GM12878 (cell line): ENCODE data around the gene KLRF1. TPM values are rescaled to one million over a fixed set of nuclear protein-coding genes. Genes with fewer than 3 reads are reported as not detected.

Source experiments
- ATAC-seq: fragments of 200-7000 bp; cut with Tn5 transposase; 3 replicates; pipeline ENCODE4 v1.9.1; 2020; ENCODE audit warnings: mild to moderate bottlenecking, moderate library complexity
- BruUV-seq: library from RNA; stranded (reverse); fragments of 400-500 nt; replicated peaks from 2 replicates; lab custom pipeline; 2021; lab: Mats Ljungman, UMichigan
- CTCF ChIA-PET: fragments of 300-600 bp; sonication (Branson Sonifier 250); formaldehyde crosslinking; extraction: SDS; loops from one replicate; lab custom pipeline; 2021; ENCODE audit warnings: inconsistent platforms; lab: Yijun Ruan, JAX
- POLR2A ChIA-PET: fragments of 350-600 bp; formaldehyde crosslinking; extraction: SDS; loops from one replicate; lab custom pipeline; 2021; ENCODE audit warnings: inconsistent platforms; lab: Charles Lee
- RAD21 ChIA-PET: fragments of 300-600 bp; sonication (Branson Sonifier 250); formaldehyde crosslinking; loops from one replicate; lab custom pipeline; 2023; ENCODE audit warnings: antibody characterized with exemption; ENCODE audit not compliant: unreplicated experiment; lab: Charles Lee
- SMC1A ChIA-PET: fragments of 300-600 bp; sonication (Branson Sonifier 250); formaldehyde crosslinking; loops from one replicate; lab custom pipeline; 2023; ENCODE audit not compliant: unreplicated experiment, uncharacterized antibody; lab: Charles Lee
- DNase-seq: peaks from one replicate; pipeline ENCODE4 v3.0.0-alpha.2; 2011; ENCODE audit warnings: low read depth, low spot score
- FAIRE-seq: peaks from 3 replicates; lab custom pipeline; 2011; peaks lifted over from hg19 to GRCh38; lab: Jason Lieb, UNC
- H2AFZ ChIP-seq: 2 replicates; pipeline ENCODE4 v1.6.0; 2011; ENCODE audit warnings: low read depth, low read length, control low read depth; ENCODE audit not compliant: control insufficient read depth
- H3K27ac ChIP-seq: 2 replicates; pipeline ENCODE4 v1.5.1; 2011; ENCODE audit warnings: control low read depth; ENCODE audit not compliant: control insufficient read depth, insufficient read depth
- H3K27me3 ChIP-seq, 2 experiments: replicated peaks in 1 of 2; 2 replicates each; pipeline versions ENCODE4 v1.6.0 to v1.6.1; 2011; ENCODE audit warnings: low read length in 1 of 2; ENCODE audit not compliant: control insufficient read depth in 2 of 2, insufficient read depth in 2 of 2
- H3K36me3 ChIP-seq, 2 experiments: 2 replicates each; pipeline ENCODE4 v1.5.1; 2011; ENCODE audit warnings: low read length in 1 of 2; ENCODE audit not compliant: control insufficient read depth in 2 of 2, insufficient read depth in 2 of 2
- H3K4me1 ChIP-seq: 2 replicates; pipeline ENCODE4 v1.6.1; 2011; ENCODE audit warnings: mild to moderate bottlenecking, low read length, moderate library complexity, mixed read lengths; ENCODE audit not compliant: control insufficient read depth, insufficient read depth
- H3K4me2 ChIP-seq: 2 replicates; pipeline ENCODE4 v1.6.0; 2011; ENCODE audit warnings: control low read depth; ENCODE audit not compliant: control insufficient read depth, insufficient read depth
- H3K4me3 ChIP-seq: fragments of 200-600 bp; sonication (generic); 2 replicates; pipeline ENCODE4 v1.5.1; 2016
- H3K79me2 ChIP-seq: 2 replicates; pipeline ENCODE4 v1.6.0; 2011; ENCODE audit warnings: low read length; ENCODE audit not compliant: control insufficient read depth, insufficient read depth
- H3K9ac ChIP-seq: 2 replicates; pipeline ENCODE4 v1.8.0; 2011; ENCODE audit warnings: low read length, control low read depth, mixed read lengths; ENCODE audit not compliant: control insufficient read depth, insufficient read depth
- H3K9me3 ChIP-seq: replicated peaks from 3 replicates; pipeline ENCODE4 v1.5.1; 2011; ENCODE audit warnings: mild to moderate bottlenecking, low read length; ENCODE audit not compliant: control insufficient read depth, insufficient read depth
- H4K20me1 ChIP-seq: 2 replicates; pipeline ENCODE4 v1.6.0; 2011; ENCODE audit not compliant: control insufficient read depth, insufficient read depth
- CHD4 ChIP-seq: fragments of 200-600 bp; sonication (generic); IDR thresholded peaks from 2 replicates; pipeline ENCODE4 v1.6.1; 2016; ENCODE audit warnings: mild to moderate bottlenecking
- ETV6 ChIP-seq, 2 experiments: fragments of 450-650 bp in 1 of 2; IDR thresholded peaks in 1 of 2; conservative IDR thresholded peaks in 1 of 2; 2 replicates each; pipeline ENCODE4 v1.6.1; 2014; ENCODE audit warnings: antibody characterized with exemption in 1 of 2, borderline replicate concordance in 1 of 2, low read depth in 1 of 2, mild to moderate bottlenecking in 1 of 2, moderate library complexity in 1 of 2
- FOS ChIP-seq: IDR thresholded peaks from 3 replicates; pipeline ENCODE4 v1.6.1; 2011; ENCODE audit warnings: borderline replicate concordance; ENCODE audit not compliant: insufficient read length; ENCODE audit errors: extremely low read depth
- HDGF ChIP-seq: fragments of 450-650 bp; IDR thresholded peaks from 2 replicates; pipeline ENCODE4 v1.6.1; 2016; ENCODE audit warnings: antibody characterized with exemption
- RAD51 ChIP-seq: fragments of 450-650 bp; IDR thresholded peaks from 2 replicates; pipeline ENCODE4 v1.6.1; 2016; ENCODE audit warnings: moderate library complexity, mild to moderate bottlenecking, inconsistent platforms
- RCOR1 ChIP-seq: conservative IDR thresholded peaks from 2 replicates; pipeline ENCODE4 v1.6.1; 2012; ENCODE audit warnings: low read depth, low read length, improper control_type of control experiment
- RFX5 ChIP-seq: IDR thresholded peaks from 2 replicates; pipeline ENCODE4 v1.6.1; 2011; ENCODE audit warnings: low read depth, low read length, improper control_type of control experiment
- SREBF2 ChIP-seq: IDR thresholded peaks from 2 replicates; pipeline ENCODE4 v1.6.1; 2012; ENCODE audit warnings: mild to moderate bottlenecking, low read length
- SRF ChIP-seq, 2 experiments: IDR thresholded peaks; 2 replicates each; pipeline ENCODE4 v1.6.1; 2011; ENCODE audit warnings: low read depth in 2 of 2, low read length in 2 of 2, mild to moderate bottlenecking in 1 of 2, moderate library complexity in 1 of 2
- STAT3 ChIP-seq: IDR thresholded peaks from 2 replicates; pipeline ENCODE4 v1.6.1; 2011; ENCODE audit warnings: low read depth, low read length, improper control_type of control experiment
- TCF3 ChIP-seq: IDR thresholded peaks from 2 replicates; pipeline ENCODE4 v1.6.1; 2012; ENCODE audit warnings: low read depth, mild to moderate bottlenecking, low read length, borderline replicate concordance; ENCODE audit not compliant: insufficient read depth
- ZNF384 ChIP-seq: IDR thresholded peaks from 2 replicates; pipeline ENCODE4 v1.6.1; 2012; ENCODE audit warnings: low read depth, mild to moderate bottlenecking, low read length, improper control_type of control experiment, borderline replicate concordance
- ZNF622 ChIP-seq: fragments of 450-650 bp; IDR thresholded peaks from 2 replicates; pipeline ENCODE4 v1.6.1; 2017; ENCODE audit warnings: mild to moderate bottlenecking, inconsistent platforms
- WGBS: methylation state at CpG from one replicate; pipeline ENCODE4 v1.1.6; 2016; ENCODE audit warnings: low lambda C conversion rate; ENCODE audit not compliant: insufficient replicate concordance, insufficient coverage; ENCODE audit errors: missing lambda C conversion rate; 5-methylcytosine and 5-hydroxymethylcytosine counted together
- in situ Hi-C: fragments of 300-500 bp; cut with MboI; formaldehyde crosslinking; loops from 9 replicates; pipeline ENCODE4 v1.14.3; 2018; ENCODE audit warnings: mixed read lengths
- intact Hi-C: fragments of 100-400 bp; cut with micrococcal nuclease; formaldehyde crosslinking; loops from one replicate; pipeline ENCODE4 v1.14.2; 2022; ENCODE audit not compliant: unreplicated experiment
- polyA plus RNA-seq, 11 experiments: library from polyadenylated mRNA; depleted of rRNA in 4 of 11; unstranded in 6 of 11; stranded (reverse) in 5 of 11; fragments of >200 nt; fragmentation: Nextera tagmentation in 4 of 11; fragmentation: Illumina TruSeq in 1 of 11; extraction: Ambion mirVana in 4 of 11; extraction: Trizol in 1 of 11; gene quantifications; 1 replicate in 1 of 11; 2 replicates in 10 of 11; pipeline versions ENCODE4 v1.2.1 to v1.2.3, GENCODE V29; 2011 to 2016; ENCODE audit warnings: inconsistent platforms in 2 of 11, missing spikeins in 2 of 11, low read depth in 1 of 11
- total RNA-seq, 4 experiments: library from RNA; depleted of rRNA in 3 of 4; stranded (reverse); fragments of >200 nt in 3 of 4; fragmentation: Illumina TruSeq in 1 of 4; extraction: Trizol in 1 of 4; gene quantifications; 2 replicates each; pipeline versions ENCODE4 v1.2.1 to v1.2.3, GENCODE V29; 2013 to 2021
- TF ChIP-seq, protein P1 (sequence below): IDR thresholded peaks from 2 replicates; pipeline ENCODE4 v1.6.1; 2011; ENCODE audit warnings: mild to moderate bottlenecking, low read depth, low read length, moderate library complexity; ENCODE audit not compliant: insufficient replicate concordance
- TF ChIP-seq, protein P2 (sequence below): IDR thresholded peaks from 2 replicates; pipeline ENCODE4 v1.6.1; 2012; ENCODE audit warnings: low read depth, low read length, improper control_type of control experiment
- TF ChIP-seq, protein P3 (sequence below): fragments of 450-650 bp; IDR thresholded peaks from 2 replicates; pipeline ENCODE4 v1.6.1; 2018; ENCODE audit warnings: borderline replicate concordance, mild to moderate bottlenecking; ENCODE audit not compliant: partially characterized antibody
- TF ChIP-seq, protein P4 (sequence below): fragments of 450-650 bp; IDR thresholded peaks from 2 replicates; pipeline ENCODE4 v1.6.1; 2017; ENCODE audit warnings: mild to moderate bottlenecking

The KLRF1 gene
- total and polyA plus RNA-seq, 10 of the 15 experiments (the other 5 are each of a cell fraction or from before 2014, with no cell fraction given), result 0.13 to 2.0 (median 0.18) TPM; not detected in 6

DNA sequence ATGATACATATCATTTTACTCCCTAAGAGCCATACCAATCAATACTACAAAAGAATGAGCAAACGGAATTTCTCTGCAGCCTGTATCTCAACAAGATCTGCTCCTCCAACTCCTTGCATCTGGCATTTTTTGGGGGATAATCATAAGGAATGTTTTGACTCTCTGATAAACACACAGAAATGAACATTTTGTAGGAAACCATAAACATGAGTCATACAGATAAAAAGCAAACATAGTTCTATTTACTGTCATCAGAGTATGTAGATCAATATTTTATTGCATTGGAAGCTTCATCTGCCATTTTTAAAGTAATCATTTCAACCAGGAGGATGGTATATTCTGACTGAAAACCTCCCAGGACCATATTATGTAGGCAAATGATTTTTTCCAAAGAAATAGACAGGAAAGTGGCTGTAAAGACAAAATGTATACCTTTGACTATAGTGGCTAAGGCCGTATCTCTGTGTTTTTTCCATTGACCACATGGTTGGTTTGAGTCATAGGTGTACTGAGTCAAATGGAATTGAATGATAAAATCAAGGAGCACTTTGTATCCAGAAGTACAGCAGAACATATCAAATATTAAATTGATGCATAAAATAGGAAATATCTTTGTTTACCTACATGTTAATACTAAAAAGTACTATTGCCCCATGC, 34.2 kb upstream of the KLRF1 start:
- Histone ChIP-seq H2AFZ (no peak overlapping the region), H3K36me3 (no peaks in the 10 kb centered on the region), H3K27me3 (no peaks in the 10 kb centered on the region; a peak in 1 of 4 replicates), H3K79me2 (no peaks in the 10 kb centered on the region), H3K9ac (no peak overlapping the region), H3K9me3 (no peaks in the 10 kb centered on the region; the same call in 1 of the 3 replicates), H3K27ac (no peak overlapping the region), H3K4me2 (no peak overlapping the region), H3K4me1 (peaks cover 10% of the 10 kb centered on the region; the same call in 1 of the 2 replicates), H3K4me3 (no peak overlapping the region), H4K20me1 (no peaks in the 10 kb centered on the region)
- ChIA-PET POLR2A (interaction anchor here (1.0 kb wide), 1 partner anchor 23 kb away, joined by 3 read pairs; no protein-coding TSS in a partner anchor), SMC1A (interaction anchor here (0.7 to 12.4 kb wide), 3 partner anchors 23 to 155 kb away, joined by 3 to 814 read pairs (median 4); partner anchors contain the start of gene CD69), RAD21 (interaction anchor here (0.7 to 1.7 kb wide), 2 partner anchors 20 to 43 kb away, joined by 3 to 11 read pairs; no protein-coding TSS in a partner anchor), CTCF (interaction anchor here (0.9 to 1.2 kb wide), 2 partner anchors 16 to 43 kb away, joined by 4 to 11 read pairs; no protein-coding TSS in a partner anchor)
- DNase-seq (no peak), ATAC-seq (no peak), FAIRE-seq (no peak)
- in situ Hi-C loops, result no loop called here
- intact Hi-C loops, result no loop called here
- BruUV-seq, result no TSS peak
- 91% methylated on average over 2 of the region's 2 CpGs for WGBS
- TF ChIP-seq RAD51 (no peak), TCF3 (no peak), ETV6 (conservative IDR thresholded peaks at IDR 0.05 in 1 of 2, IDR thresholded peaks at IDR 0.05 in 1 of 2; ENCODE audit: borderline replicate concordance in 1 of 2, low read depth in 1 of 2) (no peak), STAT3 (no peak), FOS (no peak), CHD4 (no peak), ZNF384 (no peak), HDGF (no peak), RCOR1 (no peak), SRF (IDR thresholded peaks at IDR 0.05; ENCODE audit: low read depth in 2 of 2, low read length in 2 of 2) (no peak), RFX5 (no peak), SREBF2 (no peak), ZNF622 (no peak)
- TF ChIP-seq, protein P1, sequence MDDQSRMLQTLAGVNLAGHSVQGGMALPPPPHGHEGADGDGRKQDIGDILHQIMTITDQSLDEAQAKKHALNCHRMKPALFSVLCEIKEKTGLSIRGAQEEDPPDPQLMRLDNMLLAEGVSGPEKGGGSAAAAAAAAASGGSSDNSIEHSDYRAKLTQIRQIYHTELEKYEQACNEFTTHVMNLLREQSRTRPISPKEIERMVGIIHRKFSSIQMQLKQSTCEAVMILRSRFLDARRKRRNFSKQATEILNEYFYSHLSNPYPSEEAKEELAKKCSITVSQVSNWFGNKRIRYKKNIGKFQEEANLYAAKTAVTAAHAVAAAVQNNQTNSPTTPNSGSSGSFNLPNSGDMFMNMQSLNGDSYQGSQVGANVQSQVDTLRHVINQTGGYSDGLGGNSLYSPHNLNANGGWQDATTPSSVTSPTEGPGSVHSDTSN, result no peak
- TF ChIP-seq, protein P2, sequence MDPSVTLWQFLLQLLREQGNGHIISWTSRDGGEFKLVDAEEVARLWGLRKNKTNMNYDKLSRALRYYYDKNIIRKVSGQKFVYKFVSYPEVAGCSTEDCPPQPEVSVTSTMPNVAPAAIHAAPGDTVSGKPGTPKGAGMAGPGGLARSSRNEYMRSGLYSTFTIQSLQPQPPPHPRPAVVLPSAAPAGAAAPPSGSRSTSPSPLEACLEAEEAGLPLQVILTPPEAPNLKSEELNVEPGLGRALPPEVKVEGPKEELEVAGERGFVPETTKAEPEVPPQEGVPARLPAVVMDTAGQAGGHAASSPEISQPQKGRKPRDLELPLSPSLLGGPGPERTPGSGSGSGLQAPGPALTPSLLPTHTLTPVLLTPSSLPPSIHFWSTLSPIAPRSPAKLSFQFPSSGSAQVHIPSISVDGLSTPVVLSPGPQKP, result no peak
- TF ChIP-seq, protein P3, sequence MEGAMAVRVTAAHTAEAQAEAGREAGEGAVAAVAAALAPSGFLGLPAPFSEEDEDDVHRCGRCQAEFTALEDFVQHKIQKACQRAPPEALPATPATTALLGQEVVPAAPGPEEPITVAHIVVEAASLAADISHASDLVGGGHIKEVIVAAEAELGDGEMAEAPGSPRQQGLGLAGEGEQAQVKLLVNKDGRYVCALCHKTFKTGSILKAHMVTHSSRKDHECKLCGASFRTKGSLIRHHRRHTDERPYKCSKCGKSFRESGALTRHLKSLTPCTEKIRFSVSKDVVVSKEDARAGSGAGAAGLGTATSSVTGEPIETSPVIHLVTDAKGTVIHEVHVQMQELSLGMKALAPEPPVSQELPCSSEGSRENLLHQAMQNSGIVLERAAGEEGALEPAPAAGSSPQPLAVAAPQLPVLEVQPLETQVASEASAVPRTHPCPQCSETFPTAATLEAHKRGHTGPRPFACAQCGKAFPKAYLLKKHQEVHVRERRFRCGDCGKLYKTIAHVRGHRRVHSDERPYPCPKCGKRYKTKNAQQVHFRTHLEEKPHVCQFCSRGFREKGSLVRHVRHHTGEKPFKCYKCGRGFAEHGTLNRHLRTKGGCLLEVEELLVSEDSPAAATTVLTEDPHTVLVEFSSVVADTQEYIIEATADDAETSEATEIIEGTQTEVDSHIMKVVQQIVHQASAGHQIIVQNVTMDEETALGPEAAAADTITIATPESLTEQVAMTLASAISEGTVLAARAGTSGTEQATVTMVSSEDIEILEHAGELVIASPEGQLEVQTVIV, result no peak
- TF ChIP-seq, protein P4, sequence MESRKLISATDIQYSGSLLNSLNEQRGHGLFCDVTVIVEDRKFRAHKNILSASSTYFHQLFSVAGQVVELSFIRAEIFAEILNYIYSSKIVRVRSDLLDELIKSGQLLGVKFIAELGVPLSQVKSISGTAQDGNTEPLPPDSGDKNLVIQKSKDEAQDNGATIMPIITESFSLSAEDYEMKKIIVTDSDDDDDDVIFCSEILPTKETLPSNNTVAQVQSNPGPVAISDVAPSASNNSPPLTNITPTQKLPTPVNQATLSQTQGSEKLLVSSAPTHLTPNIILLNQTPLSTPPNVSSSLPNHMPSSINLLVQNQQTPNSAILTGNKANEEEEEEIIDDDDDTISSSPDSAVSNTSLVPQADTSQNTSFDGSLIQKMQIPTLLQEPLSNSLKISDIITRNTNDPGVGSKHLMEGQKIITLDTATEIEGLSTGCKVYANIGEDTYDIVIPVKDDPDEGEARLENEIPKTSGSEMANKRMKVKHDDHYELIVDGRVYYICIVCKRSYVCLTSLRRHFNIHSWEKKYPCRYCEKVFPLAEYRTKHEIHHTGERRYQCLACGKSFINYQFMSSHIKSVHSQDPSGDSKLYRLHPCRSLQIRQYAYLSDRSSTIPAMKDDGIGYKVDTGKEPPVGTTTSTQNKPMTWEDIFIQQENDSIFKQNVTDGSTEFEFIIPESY, result no peak
